GM12891 (cell line): ENCODE results near the gene TBX20.
"Not testable (repeated sequence)": the region's sequence is repeated elsewhere in the genome, so short reads cannot be mapped to it uniquely, and the experiment has no call there.

ENCODE experiments used
- PAX5 ChIP-seq: IDR thresholded peaks from 2 replicates; pipeline ENCODE4 v1.6.1; 2011; ENCODE audit warnings: low read length, moderate library complexity, mild to moderate bottlenecking; ENCODE audit not compliant: insufficient read depth, severe bottlenecking
- POLR2A ChIP-seq: IDR thresholded peaks from 2 replicates; pipeline ENCODE4 v1.6.1; 2011; ENCODE audit warnings: low read depth, low read length, control low read depth
- POLR2AphosphoS5 ChIP-seq: IDR thresholded peaks from 2 replicates; pipeline ENCODE4 v1.6.1; 2011; ENCODE audit warnings: low read depth, low read length, control low read depth
- TAF1 ChIP-seq: IDR thresholded peaks from 2 replicates; pipeline ENCODE4 v1.6.1; 2011; ENCODE audit warnings: low read depth, low read length, control low read depth

- not testable (repeated sequence) for TF ChIP-seq POLR2A, POLR2AphosphoS5, TAF1, PAX5
Measured at GRCh38 chr7:35206924-35207323, 47.0 kb downstream of the TBX20 start.
